ENCODE data around the gene PCSK1.

- TF ChIP-seq CTCF (IDR thresholded peaks at IDR 0.05; ENCODE audit: borderline replicate concordance, extremely low read depth, low read length, poor library complexity, severe bottlenecking) (no peak), EZH2 (IDR thresholded peaks at IDR 0.05; ENCODE audit: borderline replicate concordance, low read depth, low read length, severe bottlenecking) (no peak)
Measured at GRCh38 chr5:96385538-96385937, 47.5 kb downstream of the PCSK1 start.
